ENCODE measurements around the gene PPARGC1A.

DNA sequence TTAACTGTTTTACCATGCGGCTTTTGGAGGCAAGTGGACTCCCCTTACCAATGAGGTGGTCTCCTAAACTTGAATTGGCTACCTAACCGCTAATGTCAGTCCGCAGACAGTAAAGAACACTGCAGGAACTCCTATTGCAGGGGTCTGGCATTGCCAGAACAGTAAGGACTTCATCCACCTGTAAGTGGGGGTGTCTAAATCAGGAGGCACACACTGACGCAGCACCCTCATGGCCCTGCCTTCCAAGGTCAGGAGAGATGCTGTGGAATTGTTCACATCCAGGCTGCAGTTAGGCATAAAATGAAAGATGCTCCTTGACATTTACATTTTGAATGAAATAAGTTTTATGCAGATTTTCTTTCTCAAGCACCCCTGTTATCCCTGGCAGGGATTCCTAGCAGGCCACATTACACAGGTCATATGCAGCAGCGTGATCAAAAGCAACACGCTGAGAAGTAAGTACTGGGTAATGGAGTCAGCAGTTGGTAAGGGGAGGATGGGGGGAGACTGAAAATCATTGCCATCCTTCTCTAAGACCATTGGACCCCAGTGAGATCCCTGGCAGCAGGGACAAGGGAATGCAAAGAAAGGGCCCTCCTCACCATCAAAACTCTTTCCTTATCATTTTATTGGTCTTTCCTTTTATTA, 3.8 kb downstream of the PPARGC1A start:
- no peak for TF ChIP-seq EP300 (IDR thresholded peaks at IDR 0.05)
- no peak for TF ChIP-seq CTCF (IDR thresholded peaks at IDR 0.05)
